ENCODE measurements around the gene PLXNA1. TPM values are rescaled to one million over a fixed set of nuclear protein-coding genes. Genes with fewer than 3 reads are reported as not detected.

The PLXNA1 gene
- total RNA-seq, 4 donors from 2014 or later, result 13.2 to 23.9 (median 18.7) TPM

DNA sequence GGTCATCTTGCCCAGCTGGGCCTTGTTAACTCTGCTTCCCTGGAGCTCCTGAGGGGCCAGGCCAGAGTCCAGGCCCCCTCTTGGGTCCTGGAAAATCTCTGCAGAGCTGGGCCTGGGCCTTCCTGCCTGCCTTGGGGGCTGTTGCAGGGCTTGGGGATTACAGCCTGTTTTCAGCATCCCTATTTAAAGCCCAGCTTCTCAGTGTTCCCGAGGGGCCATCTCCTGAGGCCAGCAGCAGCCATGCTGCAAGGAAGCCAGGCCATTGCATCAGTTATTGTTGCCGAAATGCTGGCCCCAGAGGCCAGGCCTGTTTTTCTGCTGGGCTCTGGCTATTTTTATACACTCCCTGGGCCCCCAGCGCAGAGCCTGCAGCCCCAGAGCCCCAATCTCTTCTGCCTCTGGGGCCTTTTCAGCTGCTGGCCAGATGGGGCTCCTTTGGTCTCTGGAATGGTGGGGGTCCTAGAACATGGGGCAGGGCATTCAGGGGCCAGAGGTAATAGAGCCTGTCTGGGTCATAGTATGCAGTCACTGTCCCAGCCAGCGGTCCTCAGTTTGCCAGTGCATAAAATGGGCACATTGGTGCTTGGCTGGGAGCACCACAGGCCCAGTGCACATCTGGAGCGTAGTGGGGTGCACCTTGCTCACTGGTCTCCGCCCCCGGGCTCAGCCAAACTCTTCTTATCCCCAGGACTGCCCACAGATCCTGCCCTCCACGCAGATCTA lies 28.5 kb downstream of the PLXNA1 start:
- TF ChIP-seq, protein P1, sequence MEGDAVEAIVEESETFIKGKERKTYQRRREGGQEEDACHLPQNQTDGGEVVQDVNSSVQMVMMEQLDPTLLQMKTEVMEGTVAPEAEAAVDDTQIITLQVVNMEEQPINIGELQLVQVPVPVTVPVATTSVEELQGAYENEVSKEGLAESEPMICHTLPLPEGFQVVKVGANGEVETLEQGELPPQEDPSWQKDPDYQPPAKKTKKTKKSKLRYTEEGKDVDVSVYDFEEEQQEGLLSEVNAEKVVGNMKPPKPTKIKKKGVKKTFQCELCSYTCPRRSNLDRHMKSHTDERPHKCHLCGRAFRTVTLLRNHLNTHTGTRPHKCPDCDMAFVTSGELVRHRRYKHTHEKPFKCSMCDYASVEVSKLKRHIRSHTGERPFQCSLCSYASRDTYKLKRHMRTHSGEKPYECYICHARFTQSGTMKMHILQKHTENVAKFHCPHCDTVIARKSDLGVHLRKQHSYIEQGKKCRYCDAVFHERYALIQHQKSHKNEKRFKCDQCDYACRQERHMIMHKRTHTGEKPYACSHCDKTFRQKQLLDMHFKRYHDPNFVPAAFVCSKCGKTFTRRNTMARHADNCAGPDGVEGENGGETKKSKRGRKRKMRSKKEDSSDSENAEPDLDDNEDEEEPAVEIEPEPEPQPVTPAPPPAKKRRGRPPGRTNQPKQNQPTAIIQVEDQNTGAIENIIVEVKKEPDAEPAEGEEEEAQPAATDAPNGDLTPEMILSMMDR (IDR thresholded peaks at IDR 0.05; ENCODE audit: low read depth), result no peak

DNA sequence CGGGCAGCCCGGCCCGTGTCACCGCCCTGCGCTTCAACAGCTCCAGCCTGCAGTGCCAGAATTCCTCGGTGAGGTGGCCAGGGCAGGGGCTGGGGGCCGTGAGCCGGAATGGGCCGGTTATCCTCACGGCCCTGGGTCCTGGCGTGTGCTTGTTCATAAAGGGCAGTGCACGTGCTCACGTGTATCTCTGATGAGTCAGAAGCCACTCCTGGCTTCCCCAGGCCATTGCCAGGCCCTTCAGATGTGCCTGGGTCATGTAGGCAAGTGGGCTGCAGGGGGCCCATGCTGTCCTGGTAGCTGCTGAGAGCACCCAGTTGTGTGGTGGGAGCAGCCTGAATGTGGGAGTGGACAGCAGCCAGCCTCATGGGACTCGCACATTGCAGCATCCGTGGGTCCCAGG lies 29.2 kb downstream of the PLXNA1 start:
- TF ChIP-seq, protein P1 (IDR thresholded peaks at IDR 0.05; ENCODE audit: low read depth), result no peak

DNA sequence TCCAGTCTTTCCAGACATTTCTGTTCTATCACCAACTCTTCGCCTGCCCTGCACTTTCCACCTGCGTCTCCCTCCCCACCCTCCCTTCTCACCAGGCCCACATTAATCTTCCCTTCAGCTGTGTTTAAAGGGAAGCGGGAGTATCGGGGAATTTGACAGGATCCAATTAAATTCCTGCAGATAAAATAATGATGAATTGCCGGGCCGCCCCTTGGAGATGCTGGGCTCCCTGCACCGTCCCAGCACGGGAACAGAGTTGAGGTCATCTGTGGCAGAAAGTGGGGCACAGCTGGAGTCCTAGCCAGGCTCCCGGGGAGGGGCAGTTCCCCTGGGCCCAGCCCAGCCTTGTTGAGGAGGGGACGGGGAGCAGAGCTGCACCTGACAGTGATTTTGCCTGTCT lies 30.3 kb downstream of the PLXNA1 start:
- TF ChIP-seq, protein P1 (IDR thresholded peaks at IDR 0.05; ENCODE audit: low read depth), result no peak

DNA sequence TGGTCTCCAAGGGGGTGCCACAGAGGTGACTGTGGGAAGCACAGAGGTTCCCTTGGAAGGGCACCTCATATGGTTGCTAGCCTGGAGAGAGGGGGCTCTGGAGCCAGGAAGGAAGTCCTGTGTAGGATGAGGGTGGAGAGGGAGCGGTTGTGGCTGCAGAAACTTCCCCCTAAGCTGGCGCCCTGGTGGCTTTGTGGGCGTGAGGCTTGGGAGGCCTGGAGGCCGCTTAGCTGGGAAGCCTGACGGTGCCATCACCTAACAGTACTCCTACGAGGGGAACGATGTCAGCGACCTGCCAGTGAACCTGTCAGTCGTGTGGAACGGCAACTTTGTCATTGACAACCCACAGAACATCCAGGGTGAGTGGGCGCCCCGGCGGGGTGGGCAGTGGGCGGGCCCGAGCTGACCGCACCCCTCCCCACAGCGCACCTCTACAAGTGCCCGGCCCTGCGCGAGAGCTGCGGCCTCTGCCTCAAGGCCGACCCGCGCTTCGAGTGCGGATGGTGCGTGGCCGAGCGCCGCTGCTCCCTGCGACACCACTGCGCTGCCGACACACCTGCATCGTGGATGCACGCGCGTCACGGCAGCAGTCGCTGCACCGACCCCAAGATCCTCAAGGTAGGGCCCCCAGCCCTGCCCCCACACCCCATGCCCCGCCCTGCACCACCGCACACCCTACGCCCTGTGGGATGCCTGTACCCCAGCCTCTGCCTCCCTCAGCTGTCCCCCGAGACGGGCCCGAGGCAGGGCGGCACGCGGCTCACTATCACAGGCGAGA lies 31.0 kb downstream of the PLXNA1 start:
- TF ChIP-seq, protein P1 (IDR thresholded peaks at IDR 0.05; ENCODE audit: low read depth), result no peak

DNA sequence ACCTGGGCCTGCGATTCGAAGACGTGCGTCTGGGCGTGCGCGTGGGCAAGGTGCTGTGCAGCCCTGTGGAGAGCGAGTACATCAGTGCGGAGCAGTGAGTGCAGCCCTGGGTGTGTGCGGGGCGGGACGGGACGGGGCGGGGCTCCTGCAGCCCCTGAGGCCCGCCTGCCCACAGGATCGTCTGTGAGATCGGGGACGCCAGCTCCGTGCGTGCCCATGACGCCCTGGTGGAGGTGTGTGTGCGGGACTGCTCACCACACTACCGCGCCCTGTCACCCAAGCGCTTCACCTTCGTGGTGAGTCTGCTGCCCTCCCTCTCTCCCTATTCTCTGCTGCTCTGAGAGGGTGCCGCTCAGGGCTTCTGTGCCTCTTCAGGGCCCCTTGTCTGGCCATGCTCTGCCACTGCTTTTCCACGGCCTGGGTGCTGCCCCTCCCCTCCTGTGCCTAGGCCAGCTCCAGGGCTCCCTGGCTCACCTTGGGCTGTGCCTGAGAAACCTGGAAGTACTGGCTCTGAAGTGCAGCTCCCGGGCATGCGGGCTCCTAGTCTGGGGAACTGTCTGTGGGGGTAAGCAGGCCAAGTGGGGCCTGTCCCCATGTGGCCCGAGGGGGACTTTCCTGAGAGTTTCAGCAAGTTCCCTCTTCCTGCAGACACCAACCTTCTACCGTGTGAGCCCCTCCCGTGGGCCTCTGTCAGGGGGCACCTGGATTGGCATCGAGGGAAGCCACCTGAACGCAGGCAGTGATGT lies 31.8 kb downstream of the PLXNA1 start:
- TF ChIP-seq, protein P1 (IDR thresholded peaks at IDR 0.05; ENCODE audit: low read depth), result no peak

DNA sequence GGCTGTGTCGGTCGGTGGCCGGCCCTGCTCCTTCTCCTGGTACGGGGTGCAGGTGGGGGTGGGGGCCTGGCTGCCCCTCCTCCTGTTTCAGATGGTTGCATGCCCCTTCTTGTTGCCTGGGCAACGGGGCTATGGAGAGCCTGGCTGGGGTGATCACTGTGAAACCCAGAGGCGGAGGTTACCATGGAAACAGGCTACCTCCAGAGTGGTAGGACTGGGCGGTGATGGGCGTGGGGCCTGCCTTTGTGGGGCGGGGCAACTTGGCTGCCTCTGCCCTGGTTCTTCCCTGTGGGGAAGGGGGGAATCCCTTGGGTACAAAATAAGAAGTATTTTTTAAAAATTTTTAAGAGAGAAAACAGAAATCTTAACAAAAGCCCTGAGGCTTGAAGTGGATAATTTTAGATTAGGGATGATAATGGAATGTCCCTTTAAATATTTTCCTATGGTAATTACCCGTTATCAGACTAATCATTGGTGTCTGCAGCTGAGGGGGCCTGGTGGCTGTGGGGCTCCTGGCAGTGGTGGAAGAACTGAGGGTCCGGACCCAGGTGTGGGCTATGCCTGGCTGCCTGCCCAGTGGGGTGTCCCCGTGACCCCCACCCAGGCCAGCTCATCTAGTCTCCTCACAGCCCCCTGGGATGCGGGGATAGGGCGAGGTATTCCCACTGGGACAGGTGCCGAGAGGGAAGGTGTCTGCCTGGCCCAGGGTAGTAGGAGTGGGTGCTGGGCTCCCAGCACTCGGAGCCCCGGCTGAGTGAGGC lies 32.5 kb downstream of the PLXNA1 start:
- TF ChIP-seq, protein P1 (IDR thresholded peaks at IDR 0.05; ENCODE audit: low read depth), result no peak
